ENCODE measurements around the gene NMD3.

GRCh38 chr3:161197855-161198850, 23.0 kb upstream of the NMD3 start:
- TF ChIP-seq MXI1 (conservative IDR thresholded peaks at IDR 0.05; ENCODE audit: poor library complexity, severe bottlenecking) (no peak), RAD21 (conservative IDR thresholded peaks at IDR 0.05) (no peak), EP300 (conservative IDR thresholded peaks at IDR 0.05; ENCODE audit: poor library complexity, severe bottlenecking) (no peak)
- TF ChIP-seq, protein P1, sequence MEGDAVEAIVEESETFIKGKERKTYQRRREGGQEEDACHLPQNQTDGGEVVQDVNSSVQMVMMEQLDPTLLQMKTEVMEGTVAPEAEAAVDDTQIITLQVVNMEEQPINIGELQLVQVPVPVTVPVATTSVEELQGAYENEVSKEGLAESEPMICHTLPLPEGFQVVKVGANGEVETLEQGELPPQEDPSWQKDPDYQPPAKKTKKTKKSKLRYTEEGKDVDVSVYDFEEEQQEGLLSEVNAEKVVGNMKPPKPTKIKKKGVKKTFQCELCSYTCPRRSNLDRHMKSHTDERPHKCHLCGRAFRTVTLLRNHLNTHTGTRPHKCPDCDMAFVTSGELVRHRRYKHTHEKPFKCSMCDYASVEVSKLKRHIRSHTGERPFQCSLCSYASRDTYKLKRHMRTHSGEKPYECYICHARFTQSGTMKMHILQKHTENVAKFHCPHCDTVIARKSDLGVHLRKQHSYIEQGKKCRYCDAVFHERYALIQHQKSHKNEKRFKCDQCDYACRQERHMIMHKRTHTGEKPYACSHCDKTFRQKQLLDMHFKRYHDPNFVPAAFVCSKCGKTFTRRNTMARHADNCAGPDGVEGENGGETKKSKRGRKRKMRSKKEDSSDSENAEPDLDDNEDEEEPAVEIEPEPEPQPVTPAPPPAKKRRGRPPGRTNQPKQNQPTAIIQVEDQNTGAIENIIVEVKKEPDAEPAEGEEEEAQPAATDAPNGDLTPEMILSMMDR (IDR thresholded peaks at IDR 0.05; ENCODE audit: poor library complexity, severe bottlenecking): no peak

Data from neural cell (in vitro differentiated cells).